PFSK-1 (cell line): ENCODE data around the gene SLC38A5.

Experiments used
- FOXP2 ChIP-seq: optimal IDR thresholded peaks from 2 replicates; pipeline ENCODE3; 2011; ENCODE audit warnings: borderline replicate concordance, control low read depth, inconsistent platforms; ENCODE audit not compliant: insufficient read depth; ENCODE audit errors: extremely low read length, extremely low read depth
- POLR2AphosphoS5 ChIP-seq: IDR thresholded peaks from 2 replicates; pipeline ENCODE4 v1.6.1; 2012; ENCODE audit warnings: low read depth, mild to moderate bottlenecking, control low read depth, low read length, moderate library complexity
- REST ChIP-seq, 2 experiments: IDR thresholded peaks; 2 replicates each; pipeline versions ENCODE4 v1.6.1 to v1.8.0; 2011 to 2012; ENCODE audit warnings: low read depth in 2 of 2, low read length in 2 of 2, control low read depth in 1 of 2, inconsistent platforms in 1 of 2, mild to moderate bottlenecking in 1 of 2, moderate library complexity in 1 of 2; ENCODE audit not compliant: insufficient read depth in 1 of 2

GRCh38 chrX:48489296-48489695 lies 19.2 kb upstream of the SLC38A5 start:
- TF ChIP-seq REST (IDR thresholded peaks at IDR 0.05; ENCODE audit: insufficient read depth in 1 of 2, low read depth in 2 of 2, low read length in 2 of 2), result no peak
- TF ChIP-seq POLR2AphosphoS5, result no peak
- no peak for TF ChIP-seq FOXP2
